ENCODE measurements around the gene COBL.

GRCh38 chr7:51029701-51030191, 286.9 kb downstream of the COBL start:
- TF ChIP-seq NFIC (IDR thresholded peaks at IDR 0.05; ENCODE audit: low read depth, low read length), result no peak
- TF ChIP-seq CREM (IDR thresholded peaks at IDR 0.05; ENCODE audit: low read depth), result no peak
- no peak for TF ChIP-seq RUNX3 (IDR thresholded peaks at IDR 0.05; ENCODE audit: low read length)
- no peak for TF ChIP-seq POLR2A (IDR thresholded peaks at IDR 0.05; ENCODE audit: low read depth, low read length)
- no peak for TF ChIP-seq ETV6 (conservative IDR thresholded peaks at IDR 0.05 in 1 of 2, IDR thresholded peaks at IDR 0.05 in 1 of 2; ENCODE audit: borderline replicate concordance in 1 of 2, low read depth in 1 of 2)

All from GM12878 (cell line).